Heart right ventricle (tissue), 16 donors: ENCODE data around the gene PCED1A. TPM values are rescaled to one million over a fixed set of nuclear protein-coding genes. Genes with fewer than 3 reads are reported as not detected.
"Not testable (repeated sequence)": the region's sequence is repeated elsewhere in the genome, so short reads cannot be mapped to it uniquely, and the experiment has no call there.

ENCODE experiments used
- ATAC-seq, 8 donors: fragments of 200-7000 bp; cut with Tn5 transposase; one replicate each; pipeline ENCODE4 v1.9.1; 2020; ENCODE audit warnings: mild to moderate bottlenecking in 8 of 8, moderate library complexity in 8 of 8, moderate number of reproducible peaks in 1 of 8
- DNase-seq, 2 donors: peaks; one replicate each; pipeline ENCODE4 v3.0.0-alpha.2; 2020
- H3K27ac ChIP-seq, 10 donors: fragments of 200-600 bp; sonication (generic) in 2 of 10; one replicate each; pipeline versions ENCODE4 v1.5.0 to v1.8.0; 2020 to 2022; ENCODE audit warnings: mild to moderate bottlenecking in 3 of 10
- H3K27me3 ChIP-seq, 7 donors: fragments of 200-600 bp; one replicate each; pipeline ENCODE4 v1.8.0; 2021 to 2022; ENCODE audit warnings: mild to moderate bottlenecking in 2 of 7
- H3K36me3 ChIP-seq, 9 donors: fragments of 200-600 bp; sonication (generic) in 1 of 9; one replicate each; pipeline versions ENCODE4 v1.5.0 to v1.8.0; 2020 to 2022; ENCODE audit warnings: mild to moderate bottlenecking in 2 of 9
- H3K4me1 ChIP-seq, 9 donors: fragments of 200-600 bp; sonication (generic) in 1 of 9; one replicate each; pipeline versions ENCODE4 v1.5.0 to v1.8.0; 2020 to 2022; ENCODE audit warnings: mild to moderate bottlenecking in 4 of 9
- H3K4me3 ChIP-seq, 10 donors: fragments of 200-600 bp; sonication (generic) in 2 of 10; one replicate each; pipeline versions ENCODE4 v1.5.0 to v1.8.0; 2020 to 2022; ENCODE audit warnings: mild to moderate bottlenecking in 7 of 10, moderate library complexity in 2 of 10
- H3K9me3 ChIP-seq, 11 donors: fragments of 200-600 bp in 10 of 11; sonication (generic) in 2 of 11; one replicate each; pipeline versions ENCODE4 v1.5.0 to v1.8.0; 2013 to 2022; ENCODE audit warnings: mild to moderate bottlenecking in 2 of 11, control low read depth in 1 of 11, moderate library complexity in 1 of 11
- CTCF ChIP-seq, 9 donors: fragments of 200-600 bp; sonication (generic) in 2 of 9; IDR thresholded peaks; one replicate each; pipeline versions ENCODE4 v1.5.0 to v1.8.0; 2021 to 2022; ENCODE audit warnings: antibody characterized with exemption in 9 of 9, mild to moderate bottlenecking in 5 of 9, moderate library complexity in 1 of 9
- WGBS, 2 donors: extraction: QIAGEN DNeasy Blood & Tissue Kit; methylation state at CpG; one replicate each; pipeline ENCODE4 v1.1.7; 2013; ENCODE audit warnings: inconsistent platforms in 1 of 2; 5-methylcytosine and 5-hydroxymethylcytosine counted together
- intact Hi-C, 10 donors: fragments of 100-400 bp; cut with DNase I; formaldehyde crosslinking; loops; one replicate each; pipeline versions ENCODE4 v1.11.1 to v1.14.2; 2022
- polyA plus RNA-seq, 2 donors: library from polyadenylated mRNA; stranded (reverse); fragments of 200-250 nt; gene quantifications; one replicate each; pipeline ENCODE4 v1.2.3, GENCODE V29; 2013
- total RNA-seq, 10 donors: library from RNA; stranded (reverse); fragmentation: NEBNext Ultra II Directional in 3 of 10; extraction: Animal tissue kit (Norgen Biotek cat#: 25700) in 3 of 10; gene quantifications; one replicate each; pipeline versions ENCODE4 v1.2.1 to v1.2.4, GENCODE V29; 2021 to 2023
- donor health status: Arrhythmogenic right ventricular cardiomyopathy.
- donor health status: ischemic (EF 13 %, LVEDD 7.1; RV severe dilation, severe dysfunction).
- donor health status: healthy with polysubstance abuse.
- donor health status: DM: no; HTN: yes; CAD: no.
- donor health status: DM: no; HTN: no; CAD: no.
- donor health status: ischemic (EF 25% LVEDD 6.9; RV normal size, moderate dysfunction).
- donor health status: ischemic (EF 25% LVEDD 5.7; RV mildly dilated, moderate dysfunction).
- donor health status: healthy.
- donor health status: DM: yes; HTN: yes; CAD: no.
- donor health status: Ischemic cardiomyopathy.
- donor health status: ischemic (EF 35%, LVEDD 5.7; RV mildly dilated, moderate dysfunction).
- donor health status: nonischemic (EF 11% LVEDD 7.7; RV severe dilation, severe dysfunction).
- donor health status: DM: yes; HTN: yes; CAD: no.
- donor health status: PGD.
- donor health status: ischemic (EF 29% LVEDD 5.4; RV normal size, mild dysfunction).
- donor health status: nonischemic (EF 23%, LVEDD 6.1; RV moderate dilation, normal function).

The PCED1A gene
- total and polyA plus RNA-seq, 12 donors, result 4.5 to 36.9 (median 8.2) TPM

- H3K36me3 ChIP-seq, result peaks cover 0 to 34% (median 0%) of the 10 kb centered on the region in 9 donors
- TF ChIP-seq CTCF (IDR thresholded peaks at IDR 0.05), result no peak
- H3K27ac ChIP-seq, result no peak overlapping the region
- H3K27me3 ChIP-seq, result peaks cover 0 to 17% (median 6%) of the 10 kb centered on the region in 7 donors
- peaks cover 0 to 16% (median 0%) of the 10 kb centered on the region in 9 donors for H3K4me1 ChIP-seq
- intact Hi-C loops, result no loop called here
- no peaks in the 10 kb centered on the region for H3K9me3 ChIP-seq
- H3K4me3 ChIP-seq, result no peak overlapping the region
- no peak for ATAC-seq
- WGBS, 2 donors, result 80 to 82% methylated on average over 1 of the region's 1 CpG
- DNase-seq, result no peak
Measured at GRCh38 chr20:2833761-2834160, 6.7 kb downstream of the PCED1A start.

- Histone ChIP-seq H3K4me1 (peaks cover 0 to 16% (median 0%) of the 10 kb centered on the region in 9 donors), H3K36me3 (peaks cover 0 to 12% (median 0%) of the 10 kb centered on the region in 9 donors), H3K27me3 (peaks cover 0 to 41% (median 23%) of the 10 kb centered on the region in 7 donors)
- ATAC-seq, H3K4me3 ChIP-seq, DNase-seq, intact Hi-C loops, H3K27ac ChIP-seq, H3K9me3 ChIP-seq: not testable (repeated sequence)
- 86 to 89% methylated on average over 7 of the region's 7 CpGs for WGBS, 2 donors
Measured at GRCh38 chr20:2831206-2831605, 9.2 kb downstream of the PCED1A start.

- DNase-seq (no peak), ATAC-seq (no peak)
- Histone ChIP-seq H3K4me3 (no peak overlapping the region), H3K9me3 (no peaks in the 10 kb centered on the region), H3K4me1 (peaks cover 0 to 16% (median 0%) of the 10 kb centered on the region in 9 donors), H3K36me3 (no peaks in the 10 kb centered on the region), H3K27ac (no peak overlapping the region), H3K27me3 (peaks cover 0 to 47% (median 28%) of the 10 kb centered on the region in 7 donors)
- no peak for TF ChIP-seq CTCF (IDR thresholded peaks at IDR 0.05)
- intact Hi-C loops, result no loop called here
- 62 to 67% methylated on average over 6 of the region's 6 CpGs for WGBS, 2 donors
Measured at GRCh38 chr20:2829376-2829775, 11.1 kb downstream of the PCED1A start.

GRCh38 chr20:2826655-2827054 is 13.8 kb downstream of the PCED1A start:
- Histone ChIP-seq H3K27ac (no peak overlapping the region), H3K4me3 (no peak overlapping the region), H3K27me3 (peaks cover 5 to 53% (median 33%) of the 10 kb centered on the region in 7 donors), H3K9me3 (no peaks in the 10 kb centered on the region), H3K4me1 (peaks cover 0 to 10% (median 0%) of the 10 kb centered on the region in 9 donors), H3K36me3 (no peaks in the 10 kb centered on the region)
- 93 to 96% methylated on average over 4 of the region's 4 CpGs for WGBS, 2 donors
- ATAC-seq, result no peak
- intact Hi-C loops, result no loop called here
- no peak for TF ChIP-seq CTCF (IDR thresholded peaks at IDR 0.05)
- DNase-seq, result no peak

GRCh38 chr20:2825761-2826160 is 14.7 kb downstream of the PCED1A start:
- no peak overlapping the region for H3K27ac ChIP-seq
- H3K9me3 ChIP-seq, result no peaks in the 10 kb centered on the region
- DNase-seq (no peak), ATAC-seq (no peak)
- H3K36me3 ChIP-seq, result no peaks in the 10 kb centered on the region
- TF ChIP-seq CTCF (IDR thresholded peaks at IDR 0.05), result no peak
- intact Hi-C loops, result no loop called here
- no peak overlapping the region for H3K4me3 ChIP-seq
- peaks cover 0 to 14% (median 3%) of the 10 kb centered on the region in 9 donors for H3K4me1 ChIP-seq
- H3K27me3 ChIP-seq, result peaks cover 8 to 62% (median 42%) of the 10 kb centered on the region in 7 donors
- WGBS, 2 donors, result 85 to 88% methylated on average over 2 of the region's 2 CpGs
